WTC11 (cell line): ENCODE measurements around the gene FBLN2. TPM values are rescaled to one million over a fixed set of nuclear protein-coding genes. Genes with fewer than 3 reads are reported as not detected.

ENCODE experiments used
- ATAC-seq: fragments of 200-7000 bp; cut with Tn5 transposase; 2 replicates; pipeline ENCODE4 v1.10.0; 2021; ENCODE audit warnings: mild to moderate bottlenecking, moderate library complexity
- CTCF ChIA-PET: fragments of 300-600 bp; sonication (Branson Sonifier 250); formaldehyde crosslinking; loops from one replicate; lab custom pipeline; 2021; ENCODE audit warnings: antibody characterized with exemption; lab: Charles Lee
- POLR2A ChIA-PET: fragments of 350-600 bp; sonication (Branson Sonifier 250); formaldehyde crosslinking; loops from one replicate; lab custom pipeline; 2021; ENCODE audit warnings: antibody characterized with exemption; lab: Charles Lee
- DNase-seq: peaks from one replicate; pipeline ENCODE4 v3.0.0; 2021; ENCODE audit warnings: low spot score
- H3K27ac Mint-ChIP-seq: 2 replicates; pipeline ENCODE4 v1.8.0; 2021; ENCODE audit warnings: mixed read lengths
- H3K27me3 Mint-ChIP-seq: 2 replicates; pipeline ENCODE4 v1.8.0; 2021; ENCODE audit warnings: low read depth, mild to moderate bottlenecking, moderate library complexity, mixed read lengths
- H3K36me3 Mint-ChIP-seq: 2 replicates; pipeline ENCODE4 v1.8.0; 2021; ENCODE audit warnings: mixed read lengths
- H3K4me1 Mint-ChIP-seq: 2 replicates; pipeline ENCODE4 v1.8.0; 2022; ENCODE audit warnings: mixed read lengths
- H3K4me3 Mint-ChIP-seq: 2 replicates; pipeline ENCODE4 v1.8.0; 2021; ENCODE audit warnings: mild to moderate bottlenecking, moderate library complexity, mixed read lengths
- H3K9me3 Mint-ChIP-seq: 2 replicates; pipeline ENCODE4 v1.8.0; 2021; ENCODE audit warnings: mixed read lengths
- CBFB ChIP-seq: sonication (generic); formaldehyde crosslinking; IDR thresholded peaks from 2 replicates; pipeline ENCODE4 v1.8.1; 2022; ENCODE audit warnings: mild to moderate bottlenecking, low read depth, missing genetic modification reagents
- CREB1 ChIP-seq: sonication (generic); formaldehyde crosslinking; IDR thresholded peaks from 2 replicates; pipeline ENCODE4 v1.8.0; 2023; ENCODE audit warnings: mild to moderate bottlenecking, missing genetic modification reagents
- ELF4 ChIP-seq: sonication (generic); formaldehyde crosslinking; IDR thresholded peaks from 2 replicates; pipeline ENCODE4 v1.8.1; 2022; ENCODE audit warnings: low read depth, mild to moderate bottlenecking, moderate library complexity, missing genetic modification reagents
- FOXJ3 ChIP-seq: sonication (generic); formaldehyde crosslinking; IDR thresholded peaks from 2 replicates; pipeline ENCODE4 v1.9.0; 2021; ENCODE audit warnings: missing genetic modification reagents, mild to moderate bottlenecking, borderline replicate concordance
- FOXP1 ChIP-seq: sonication (generic); formaldehyde crosslinking; IDR thresholded peaks from 2 replicates; pipeline ENCODE4 v1.8.0; 2022; ENCODE audit warnings: missing genetic modification reagents, mild to moderate bottlenecking, moderate library complexity, borderline replicate concordance
- HMGA2 ChIP-seq: fragments of 250-450 bp; sonication (Bioruptor Pico); IDR thresholded peaks from 2 replicates; pipeline ENCODE4 v1.4.0; 2021; ENCODE audit warnings: mild to moderate bottlenecking, moderate library complexity
- IRF2 ChIP-seq: sonication (generic); formaldehyde crosslinking; IDR thresholded peaks from 2 replicates; pipeline ENCODE4 v1.8.0; 2022; ENCODE audit warnings: low read depth, missing genetic modification reagents, borderline replicate concordance
- MXD4 ChIP-seq: fragments of 250-450 bp; sonication (Bioruptor Pico); IDR thresholded peaks from 2 replicates; pipeline ENCODE4 v1.8.0; 2021; ENCODE audit warnings: mild to moderate bottlenecking, moderate library complexity, borderline replicate concordance
- NR1H2 ChIP-seq: sonication (generic); formaldehyde crosslinking; IDR thresholded peaks from 2 replicates; pipeline ENCODE4 v1.9.0; 2021; ENCODE audit warnings: mild to moderate bottlenecking, moderate library complexity, missing genetic modification reagents
- NR3C1 ChIP-seq: sonication (generic); formaldehyde crosslinking; conservative IDR thresholded peaks from 2 replicates; pipeline ENCODE4 v1.8.1; 2023; ENCODE audit warnings: low read depth, mild to moderate bottlenecking, missing genetic modification reagents
- TEAD1 ChIP-seq: sonication (generic); formaldehyde crosslinking; IDR thresholded peaks from 2 replicates; pipeline ENCODE4 v1.8.0; 2022; ENCODE audit warnings: mild to moderate bottlenecking, missing genetic modification reagents
- total RNA-seq: library from RNA; stranded (reverse); gene quantifications from 3 replicates; pipeline ENCODE4 v1.2.3, GENCODE V29; 2021
- TF ChIP-seq, protein P1 (sequence below): sonication (generic); formaldehyde crosslinking; IDR thresholded peaks from 2 replicates; pipeline ENCODE4 v1.8.1; 2023; ENCODE audit warnings: mild to moderate bottlenecking, missing genetic modification reagents
- TF ChIP-seq, protein P2 (sequence below): sonication (generic); formaldehyde crosslinking; IDR thresholded peaks from 2 replicates; pipeline ENCODE4 v1.8.1; 2023; ENCODE audit warnings: mild to moderate bottlenecking, missing genetic modification reagents, moderate library complexity
- TF ChIP-seq, protein P3 (sequence below): fragments of 250-450 bp; sonication (Bioruptor Pico); IDR thresholded peaks from 2 replicates; pipeline ENCODE4 v1.9.0; 2021; ENCODE audit warnings: mild to moderate bottlenecking
- TF ChIP-seq, protein P4 (sequence below): fragments of 250-450 bp; sonication (Bioruptor Pico); IDR thresholded peaks from 2 replicates; pipeline ENCODE4 v2.1.2; 2022; ENCODE audit warnings: mild to moderate bottlenecking, moderate library complexity
- TF ChIP-seq, protein P5 (sequence below): fragments of 250-450 bp; sonication (Bioruptor Pico); IDR thresholded peaks from 2 replicates; pipeline ENCODE4 v1.9.0; 2021; ENCODE audit warnings: moderate library complexity, mild to moderate bottlenecking, inconsistent platforms, borderline replicate concordance
- TF ChIP-seq, protein P6 (sequence below): sonication (generic); formaldehyde crosslinking; IDR thresholded peaks from 2 replicates; pipeline ENCODE4 v1.8.1; 2022; ENCODE audit warnings: low read depth, mild to moderate bottlenecking, moderate library complexity, missing genetic modification reagents, borderline replicate concordance
- TF ChIP-seq, protein P7 (sequence below): sonication (generic); formaldehyde crosslinking; IDR thresholded peaks from 2 replicates; pipeline ENCODE4 v1.8.0; 2023; ENCODE audit warnings: missing genetic modification reagents
- TF ChIP-seq, protein P8 (sequence below): sonication (generic); formaldehyde crosslinking; IDR thresholded peaks from 2 replicates; pipeline ENCODE4 v1.8.1; 2023; ENCODE audit warnings: mild to moderate bottlenecking, missing genetic modification reagents
- TF ChIP-seq, protein P9 (sequence below): sonication (generic); formaldehyde crosslinking; IDR thresholded peaks from 2 replicates; pipeline ENCODE4 v1.8.1; 2022; ENCODE audit warnings: missing genetic modification reagents, borderline replicate concordance

The FBLN2 gene
- total RNA-seq, 1 experiment from 2014 or later: 20.7 TPM

DNA sequence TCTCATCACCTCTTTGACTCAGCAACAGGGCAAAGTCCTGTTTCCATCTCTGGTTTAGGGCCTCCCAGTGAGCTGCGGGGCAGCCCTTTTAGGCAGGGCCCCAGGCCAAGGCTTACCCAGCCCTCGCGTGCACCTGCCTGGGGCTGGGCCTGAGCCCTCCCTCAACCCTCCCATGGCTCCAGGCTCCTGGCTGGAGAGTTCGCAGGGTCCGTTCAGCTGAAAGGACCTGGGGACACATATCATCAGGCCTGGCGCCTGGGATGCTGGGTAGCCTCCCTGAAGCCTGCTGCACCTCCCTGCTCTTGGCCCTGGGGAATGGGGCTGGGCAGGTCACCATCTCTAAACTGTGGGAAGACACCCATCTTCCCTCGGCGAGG, 39.1 kb upstream of the FBLN2 start:
- DNase-seq (no peak), ATAC-seq (no peak)
- TF ChIP-seq ELF4: no peak
- TF ChIP-seq, protein P1, sequence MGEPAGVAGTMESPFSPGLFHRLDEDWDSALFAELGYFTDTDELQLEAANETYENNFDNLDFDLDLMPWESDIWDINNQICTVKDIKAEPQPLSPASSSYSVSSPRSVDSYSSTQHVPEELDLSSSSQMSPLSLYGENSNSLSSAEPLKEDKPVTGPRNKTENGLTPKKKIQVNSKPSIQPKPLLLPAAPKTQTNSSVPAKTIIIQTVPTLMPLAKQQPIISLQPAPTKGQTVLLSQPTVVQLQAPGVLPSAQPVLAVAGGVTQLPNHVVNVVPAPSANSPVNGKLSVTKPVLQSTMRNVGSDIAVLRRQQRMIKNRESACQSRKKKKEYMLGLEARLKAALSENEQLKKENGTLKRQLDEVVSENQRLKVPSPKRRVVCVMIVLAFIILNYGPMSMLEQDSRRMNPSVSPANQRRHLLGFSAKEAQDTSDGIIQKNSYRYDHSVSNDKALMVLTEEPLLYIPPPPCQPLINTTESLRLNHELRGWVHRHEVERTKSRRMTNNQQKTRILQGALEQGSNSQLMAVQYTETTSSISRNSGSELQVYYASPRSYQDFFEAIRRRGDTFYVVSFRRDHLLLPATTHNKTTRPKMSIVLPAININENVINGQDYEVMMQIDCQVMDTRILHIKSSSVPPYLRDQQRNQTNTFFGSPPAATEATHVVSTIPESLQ (CRISPR knock-in tag): no peak
- TF ChIP-seq, protein P2, sequence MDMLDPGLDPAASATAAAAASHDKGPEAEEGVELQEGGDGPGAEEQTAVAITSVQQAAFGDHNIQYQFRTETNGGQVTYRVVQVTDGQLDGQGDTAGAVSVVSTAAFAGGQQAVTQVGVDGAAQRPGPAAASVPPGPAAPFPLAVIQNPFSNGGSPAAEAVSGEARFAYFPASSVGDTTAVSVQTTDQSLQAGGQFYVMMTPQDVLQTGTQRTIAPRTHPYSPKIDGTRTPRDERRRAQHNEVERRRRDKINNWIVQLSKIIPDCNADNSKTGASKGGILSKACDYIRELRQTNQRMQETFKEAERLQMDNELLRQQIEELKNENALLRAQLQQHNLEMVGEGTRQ (CRISPR knock-in tag): no peak
- TF ChIP-seq, protein P3, sequence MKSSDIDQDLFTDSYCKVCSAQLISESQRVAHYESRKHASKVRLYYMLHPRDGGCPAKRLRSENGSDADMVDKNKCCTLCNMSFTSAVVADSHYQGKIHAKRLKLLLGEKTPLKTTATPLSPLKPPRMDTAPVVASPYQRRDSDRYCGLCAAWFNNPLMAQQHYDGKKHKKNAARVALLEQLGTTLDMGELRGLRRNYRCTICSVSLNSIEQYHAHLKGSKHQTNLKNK: no peak
- TF ChIP-seq, protein P4, sequence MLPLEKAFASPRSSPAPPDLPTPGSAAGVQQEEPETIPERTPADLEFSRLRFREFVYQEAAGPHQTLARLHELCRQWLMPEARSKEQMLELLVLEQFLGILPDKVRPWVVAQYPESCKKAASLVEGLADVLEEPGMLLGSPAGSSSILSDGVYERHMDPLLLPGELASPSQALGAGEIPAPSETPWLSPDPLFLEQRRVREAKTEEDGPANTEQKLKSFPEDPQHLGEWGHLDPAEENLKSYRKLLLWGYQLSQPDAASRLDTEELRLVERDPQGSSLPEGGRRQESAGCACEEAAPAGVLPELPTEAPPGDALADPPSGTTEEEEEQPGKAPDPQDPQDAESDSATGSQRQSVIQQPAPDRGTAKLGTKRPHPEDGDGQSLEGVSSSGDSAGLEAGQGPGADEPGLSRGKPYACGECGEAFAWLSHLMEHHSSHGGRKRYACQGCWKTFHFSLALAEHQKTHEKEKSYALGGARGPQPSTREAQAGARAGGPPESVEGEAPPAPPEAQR: no peak
- no peak for TF ChIP-seq FOXJ3
- TF ChIP-seq HMGA2 (CRISPR knock-in tag): no peak
- no peak for TF ChIP-seq CREB1 (CRISPR knock-in tag)
- TF ChIP-seq, protein P5, sequence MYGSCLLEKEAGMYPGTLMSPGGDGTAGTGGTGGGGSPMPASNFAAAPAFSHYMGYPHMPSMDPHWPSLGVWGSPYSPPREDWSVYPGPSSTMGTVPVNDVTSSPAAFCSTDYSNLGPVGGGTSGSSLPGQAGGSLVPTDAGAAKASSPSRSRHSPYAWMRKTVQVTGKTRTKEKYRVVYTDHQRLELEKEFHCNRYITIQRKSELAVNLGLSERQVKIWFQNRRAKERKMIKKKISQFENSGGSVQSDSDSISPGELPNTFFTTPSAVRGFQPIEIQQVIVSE (CRISPR knock-in tag): no peak
- TF ChIP-seq, protein P6, sequence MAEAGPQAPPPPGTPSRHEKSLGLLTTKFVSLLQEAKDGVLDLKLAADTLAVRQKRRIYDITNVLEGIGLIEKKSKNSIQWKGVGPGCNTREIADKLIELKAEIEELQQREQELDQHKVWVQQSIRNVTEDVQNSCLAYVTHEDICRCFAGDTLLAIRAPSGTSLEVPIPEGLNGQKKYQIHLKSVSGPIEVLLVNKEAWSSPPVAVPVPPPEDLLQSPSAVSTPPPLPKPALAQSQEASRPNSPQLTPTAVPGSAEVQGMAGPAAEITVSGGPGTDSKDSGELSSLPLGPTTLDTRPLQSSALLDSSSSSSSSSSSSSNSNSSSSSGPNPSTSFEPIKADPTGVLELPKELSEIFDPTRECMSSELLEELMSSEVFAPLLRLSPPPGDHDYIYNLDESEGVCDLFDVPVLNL (CRISPR knock-in tag): no peak
- TF ChIP-seq NR1H2 (CRISPR knock-in tag): no peak
- TF ChIP-seq, protein P7, sequence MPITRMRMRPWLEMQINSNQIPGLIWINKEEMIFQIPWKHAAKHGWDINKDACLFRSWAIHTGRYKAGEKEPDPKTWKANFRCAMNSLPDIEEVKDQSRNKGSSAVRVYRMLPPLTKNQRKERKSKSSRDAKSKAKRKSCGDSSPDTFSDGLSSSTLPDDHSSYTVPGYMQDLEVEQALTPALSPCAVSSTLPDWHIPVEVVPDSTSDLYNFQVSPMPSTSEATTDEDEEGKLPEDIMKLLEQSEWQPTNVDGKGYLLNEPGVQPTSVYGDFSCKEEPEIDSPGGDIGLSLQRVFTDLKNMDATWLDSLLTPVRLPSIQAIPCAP (CRISPR knock-in tag): no peak
- TF ChIP-seq, protein P8, sequence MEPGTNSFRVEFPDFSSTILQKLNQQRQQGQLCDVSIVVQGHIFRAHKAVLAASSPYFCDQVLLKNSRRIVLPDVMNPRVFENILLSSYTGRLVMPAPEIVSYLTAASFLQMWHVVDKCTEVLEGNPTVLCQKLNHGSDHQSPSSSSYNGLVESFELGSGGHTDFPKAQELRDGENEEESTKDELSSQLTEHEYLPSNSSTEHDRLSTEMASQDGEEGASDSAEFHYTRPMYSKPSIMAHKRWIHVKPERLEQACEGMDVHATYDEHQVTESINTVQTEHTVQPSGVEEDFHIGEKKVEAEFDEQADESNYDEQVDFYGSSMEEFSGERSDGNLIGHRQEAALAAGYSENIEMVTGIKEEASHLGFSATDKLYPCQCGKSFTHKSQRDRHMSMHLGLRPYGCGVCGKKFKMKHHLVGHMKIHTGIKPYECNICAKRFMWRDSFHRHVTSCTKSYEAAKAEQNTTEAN (CRISPR knock-in tag): no peak
- no peak for TF ChIP-seq FOXP1 (CRISPR knock-in tag)
- no peak for TF ChIP-seq CBFB (CRISPR knock-in tag)
- no peak for TF ChIP-seq IRF2 (CRISPR knock-in tag)
- no peak for TF ChIP-seq MXD4 (CRISPR knock-in tag)
- no peak for TF ChIP-seq TEAD1 (CRISPR knock-in tag)
- TF ChIP-seq, protein P9, sequence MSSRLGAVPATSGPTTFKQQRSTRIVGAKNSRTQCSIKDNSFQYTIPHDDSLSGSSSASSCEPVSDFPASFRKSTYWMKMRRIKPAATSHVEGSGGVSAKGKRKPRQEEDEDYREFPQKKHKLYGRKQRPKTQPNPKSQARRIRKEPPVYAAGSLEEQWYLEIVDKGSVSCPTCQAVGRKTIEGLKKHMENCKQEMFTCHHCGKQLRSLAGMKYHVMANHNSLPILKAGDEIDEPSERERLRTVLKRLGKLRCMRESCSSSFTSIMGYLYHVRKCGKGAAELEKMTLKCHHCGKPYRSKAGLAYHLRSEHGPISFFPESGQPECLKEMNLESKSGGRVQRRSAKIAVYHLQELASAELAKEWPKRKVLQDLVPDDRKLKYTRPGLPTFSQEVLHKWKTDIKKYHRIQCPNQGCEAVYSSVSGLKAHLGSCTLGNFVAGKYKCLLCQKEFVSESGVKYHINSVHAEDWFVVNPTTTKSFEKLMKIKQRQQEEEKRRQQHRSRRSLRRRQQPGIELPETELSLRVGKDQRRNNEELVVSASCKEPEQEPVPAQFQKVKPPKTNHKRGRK: no peak
- no peak for TF ChIP-seq NR3C1 (CRISPR knock-in tag)
- no peaks in the 10 kb centered on the region; the same call in 1 of the 2 replicates for H3K27me3 Mint-ChIP-seq
- no peaks in the 10 kb centered on the region for H3K36me3 Mint-ChIP-seq
- no peak overlapping the region for H3K27ac Mint-ChIP-seq
- POLR2A ChIA-PET: interaction anchor here (0.6 kb wide), 1 partner anchor 635 kb away, joined by 3 read pairs; no protein-coding TSS in a partner anchor
- CTCF ChIA-PET: interaction anchor here (0.6 to 4.0 kb wide), 5 partner anchors 13 to 138 kb away, joined by 3 to 24 read pairs (median 3); partner anchors contain the start of gene HDAC11
- peaks cover 9% of the 10 kb centered on the region for H3K4me1 Mint-ChIP-seq
- no peaks in the 10 kb centered on the region for H3K9me3 Mint-ChIP-seq
- H3K4me3 Mint-ChIP-seq: no peak overlapping the region
